ENCODE data around the gene MLLT6.
"Not testable (repeated sequence)": the region's sequence is repeated elsewhere in the genome, so short reads cannot be mapped to it uniquely, and the experiment has no call there.

Gene MLLT6

GRCh38 chr17:38726145-38726544 lies 21.1 kb downstream of the MLLT6 start:
- not testable (repeated sequence) for DNase-seq (ENCODE audit: low read depth in 2 of 2)

GRCh38 chr17:38727736-38728135 lies 22.7 kb downstream of the MLLT6 start:
- peak; percentile 68 to 76 for DNase-seq (ENCODE audit: low read depth in 2 of 2)

DNA sequence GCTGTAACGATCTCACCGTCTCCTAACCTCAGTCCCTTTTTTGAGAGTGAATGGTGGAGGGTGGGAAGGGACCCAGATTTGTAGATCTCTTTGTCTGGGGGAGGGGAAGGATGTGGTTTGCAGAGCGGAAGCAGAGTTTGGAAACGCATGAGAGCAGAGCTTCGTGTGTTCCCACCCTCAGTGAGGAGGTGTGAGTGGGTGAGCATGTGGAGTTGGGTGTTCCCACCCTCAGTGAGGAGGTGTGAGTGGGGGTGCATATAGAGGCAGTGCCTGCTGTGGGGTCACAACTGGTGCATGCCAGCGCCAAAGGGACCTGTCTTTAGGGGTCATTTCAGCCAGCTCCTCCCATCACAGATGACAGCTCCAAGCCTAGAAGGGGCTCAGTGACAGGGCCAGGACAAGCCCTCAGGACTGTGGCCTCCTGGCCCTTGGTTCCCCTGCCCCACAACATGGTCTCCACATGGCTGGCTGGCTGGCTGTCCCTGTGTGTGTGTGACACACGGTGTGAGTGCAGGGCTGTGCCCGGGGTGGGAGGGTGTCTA lies 23.3 kb downstream of the MLLT6 start:
- DNase-seq (ENCODE audit: low read depth in 2 of 2): no peak

GRCh38 chr17:38729368-38729885 lies 24.4 kb downstream of the MLLT6 start:
- no peak for DNase-seq (ENCODE audit: low read depth in 2 of 2)

- peak; percentile 71 to 84 for DNase-seq (ENCODE audit: low read depth in 2 of 2)
Observed at GRCh38 chr17:38729886-38730525, 24.9 kb downstream of the MLLT6 start, which contains the start of gene CISD3. Gene CISD3 (plus strand): TSS chr17:38730341. CDS start chr17:38730359, 18 bp downstream.

DNA sequence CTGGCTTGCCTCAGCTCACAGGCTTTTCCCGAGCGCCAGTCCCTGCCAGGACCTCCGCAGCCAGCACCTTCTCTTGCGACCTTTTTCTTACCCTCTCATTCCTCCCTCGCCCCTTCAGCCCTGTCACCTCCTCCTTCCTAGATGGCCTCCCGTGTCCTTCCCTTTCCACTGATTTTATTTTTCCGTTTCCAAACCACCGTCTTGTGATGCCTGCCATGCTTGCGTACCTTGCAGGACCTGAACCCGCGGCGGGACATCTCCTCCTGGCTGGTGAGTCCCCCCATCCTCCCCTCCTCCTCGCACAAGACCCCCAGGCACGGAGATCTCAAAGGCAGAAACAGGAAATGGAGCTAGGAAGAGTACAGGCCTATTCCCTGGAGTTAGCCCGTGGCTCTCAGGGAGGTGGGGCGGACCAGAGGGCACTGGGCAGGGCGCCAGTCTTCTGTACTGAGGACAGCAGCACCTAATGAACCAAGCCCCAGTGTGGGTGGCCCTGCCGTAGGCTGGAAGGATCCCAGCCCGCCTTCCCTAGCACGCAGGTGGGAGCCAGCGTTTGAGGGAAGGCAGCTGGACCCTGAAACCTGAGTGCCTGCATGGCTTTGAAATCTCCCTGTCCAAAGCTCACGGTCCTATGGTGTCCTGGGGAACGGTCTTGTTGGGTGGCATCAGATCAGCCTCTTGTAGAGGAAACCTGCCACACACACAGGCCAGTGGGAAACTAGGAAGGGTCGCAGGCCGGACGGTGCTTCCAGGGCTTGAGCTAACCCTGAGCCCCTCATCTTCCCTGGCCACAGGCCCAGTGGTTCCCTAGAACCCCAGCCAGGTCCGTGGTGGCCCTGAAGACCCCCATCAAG lies 25.7 kb downstream of the MLLT6 start:
- DNase-seq (ENCODE audit: low read depth in 2 of 2): no peak

DNA sequence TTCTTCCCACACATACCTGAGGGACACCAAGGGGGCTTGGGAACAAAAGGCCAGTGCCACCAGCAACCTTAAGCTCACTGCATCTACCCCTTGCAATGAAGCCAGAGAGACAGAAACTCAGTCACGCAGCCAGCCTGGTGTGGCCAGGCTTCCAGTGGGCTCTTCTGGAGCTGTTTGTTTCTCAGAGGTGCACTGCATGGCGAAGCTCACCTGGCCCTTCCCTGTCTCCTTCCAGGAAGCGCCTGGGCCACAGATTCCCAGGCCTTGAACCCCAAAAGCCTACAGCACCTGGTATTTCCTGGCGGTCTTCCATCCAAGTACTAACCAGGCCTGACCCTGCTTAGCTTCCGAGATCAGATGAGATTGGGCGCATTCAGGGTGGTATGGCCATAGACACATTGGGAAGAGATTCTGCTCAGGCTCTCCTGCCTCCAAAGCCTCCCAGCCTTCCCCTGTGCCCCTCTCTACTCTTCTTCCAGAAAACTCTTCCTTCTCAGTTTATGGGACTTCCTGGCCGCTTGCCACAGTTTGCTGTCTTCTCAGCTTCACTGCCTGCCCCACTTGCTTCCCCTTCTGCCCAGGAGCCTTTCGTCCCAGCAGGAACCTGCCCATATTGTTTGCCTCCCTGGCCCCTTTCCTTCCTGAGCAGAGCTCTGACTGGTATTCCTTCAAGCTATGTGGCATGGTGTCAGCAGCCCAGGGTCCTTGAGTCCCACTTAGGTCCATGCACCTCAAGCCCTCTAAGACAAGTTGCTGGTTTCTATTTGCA lies 26.6 kb downstream of the MLLT6 start:
- no peak for DNase-seq (ENCODE audit: low read depth in 2 of 2)

GRCh38 chr17:38732376-38733281 lies 27.6 kb downstream of the MLLT6 start:
- DNase-seq (ENCODE audit: low read depth in 2 of 2): no peak

GRCh38 chr17:38733282-38733981 lies 28.4 kb downstream of the MLLT6 start:
- DNase-seq (ENCODE audit: low read depth in 2 of 2): no peak

DNA sequence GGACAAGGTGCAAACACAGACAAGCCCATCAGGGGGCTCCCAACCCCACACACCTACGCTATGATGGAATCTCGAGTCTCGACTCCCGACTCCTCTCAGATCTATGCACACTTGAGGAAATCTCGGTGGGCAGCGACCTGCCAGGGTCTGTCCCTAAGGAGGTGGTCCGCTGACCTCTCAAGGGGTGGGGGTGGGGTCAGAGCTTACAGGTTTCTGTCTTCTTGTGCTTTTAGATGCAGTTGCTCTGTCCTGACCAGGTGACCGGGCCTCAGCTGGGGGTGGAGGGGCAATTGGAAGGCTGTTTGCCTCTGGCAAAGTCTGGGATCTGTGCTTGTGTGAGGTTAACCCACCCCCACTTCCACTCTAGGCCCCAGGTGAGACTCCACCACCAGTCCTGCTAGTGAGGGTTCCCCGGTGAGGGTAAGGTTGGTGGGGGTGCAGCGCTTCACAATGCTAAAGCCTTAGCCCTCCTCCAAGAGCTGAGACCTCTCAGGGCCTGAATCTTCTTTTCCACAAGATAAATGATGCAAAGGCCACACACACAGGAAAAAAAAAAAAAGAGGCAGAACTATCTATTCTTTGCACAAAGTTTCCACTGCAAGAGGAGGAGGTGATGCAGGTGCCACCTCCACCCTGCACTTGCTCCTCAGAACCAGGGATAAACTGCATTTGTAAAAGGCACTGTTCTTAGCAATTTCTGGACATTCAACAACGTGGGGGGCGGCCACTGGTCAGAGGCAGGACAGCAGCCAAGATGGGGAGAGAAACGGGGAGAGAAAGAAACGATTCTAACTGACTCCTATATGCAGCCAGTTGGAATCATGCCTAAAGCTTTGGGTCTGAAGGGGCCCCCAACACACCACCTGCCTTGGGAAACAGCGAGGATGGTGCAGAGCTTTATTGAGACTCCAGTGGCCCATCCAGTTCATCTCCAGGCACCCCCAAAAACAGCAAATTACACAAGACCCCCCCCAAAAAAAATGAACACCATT lies 29.2 kb downstream of the MLLT6 start:
- no peak for DNase-seq (ENCODE audit: low read depth in 2 of 2)

GRCh38 chr17:38735161-38735997 lies 30.3 kb downstream of the MLLT6 start:
- DNase-seq (ENCODE audit: low read depth in 2 of 2): peak; percentile 60 to 75

DNA sequence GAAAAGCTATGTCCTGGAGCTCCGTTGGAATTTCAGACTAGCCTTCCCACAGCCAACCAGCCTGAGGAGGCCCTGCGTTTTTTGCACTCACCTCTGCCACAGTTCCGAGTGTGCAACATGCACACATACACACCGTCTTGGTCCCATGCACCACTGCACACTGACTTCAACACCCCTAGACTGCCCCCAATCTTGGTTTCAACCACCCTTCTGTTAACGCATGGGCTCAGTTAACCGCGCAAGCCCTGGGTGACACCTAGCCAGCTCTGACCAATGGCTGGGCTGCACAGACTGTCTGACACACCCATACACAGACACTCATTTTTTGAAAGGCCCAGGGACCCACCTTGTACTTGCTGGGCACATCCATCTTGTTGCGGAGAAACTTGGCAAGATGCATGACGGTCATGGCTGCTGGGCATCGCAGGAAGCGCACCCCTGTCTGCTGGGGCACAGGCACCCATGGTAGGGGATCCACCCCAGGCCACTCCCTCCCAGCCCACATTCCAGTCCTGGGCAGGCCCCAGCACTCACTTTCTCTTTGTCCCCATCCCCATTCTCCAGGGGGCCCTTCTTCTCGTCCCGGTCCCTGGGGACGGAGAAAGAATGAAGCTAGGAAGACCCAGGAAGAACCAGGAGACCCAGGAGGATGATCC lies 33.1 kb downstream of the MLLT6 start:
- DNase-seq (ENCODE audit: low read depth in 2 of 2): no peak

GRCh38 chr17:38738686-38739085 lies 33.6 kb downstream of the MLLT6 start:
- no peak for DNase-seq (ENCODE audit: low read depth in 2 of 2)

DNA sequence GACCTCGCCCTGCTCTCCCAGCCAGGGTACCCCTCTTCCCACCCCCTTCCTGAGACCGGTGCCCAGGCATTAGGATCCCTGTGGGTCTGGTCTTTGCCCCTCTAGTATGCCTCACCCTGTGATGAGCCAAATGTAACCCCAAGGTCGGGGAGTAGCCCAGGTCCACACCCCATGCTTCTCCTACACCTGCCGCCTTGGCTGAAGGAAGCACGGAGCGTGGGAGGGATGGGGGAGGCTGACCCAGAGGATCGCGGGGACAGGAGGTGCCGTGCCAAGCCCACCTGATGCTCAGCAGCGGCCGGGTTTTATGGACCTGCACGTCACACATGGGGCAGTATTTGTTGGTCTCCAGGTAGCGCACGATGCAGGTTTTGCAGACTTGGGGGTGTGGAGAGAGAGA lies 34.2 kb downstream of the MLLT6 start:
- no peak for DNase-seq (ENCODE audit: low read depth in 2 of 2)

- no peak for DNase-seq (ENCODE audit: low read depth in 2 of 2)
Observed at GRCh38 chr17:38740044-38740443, 35.0 kb downstream of the MLLT6 start.

- DNase-seq (ENCODE audit: low read depth in 2 of 2): no peak
Observed at GRCh38 chr17:38740806-38741205, 35.7 kb downstream of the MLLT6 start.

DNA sequence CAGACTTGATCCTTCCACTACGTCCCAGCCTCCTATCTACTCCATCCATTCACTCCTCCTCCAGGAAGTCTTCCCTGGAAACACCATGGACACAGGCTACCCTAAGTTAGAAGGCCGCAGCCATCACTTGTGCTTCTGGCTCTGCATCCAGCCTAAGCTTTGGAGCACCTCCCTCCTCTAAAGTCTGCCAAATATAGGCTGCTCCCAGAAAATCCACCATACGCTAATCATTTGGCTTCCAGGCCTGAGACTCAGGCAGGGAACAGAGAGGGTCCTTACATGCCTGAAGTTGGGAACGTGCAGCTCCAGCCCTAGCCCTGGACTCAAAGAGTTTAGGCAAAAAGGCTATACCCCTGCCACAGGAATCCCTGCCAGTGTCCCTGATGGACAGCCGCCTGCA lies 36.4 kb downstream of the MLLT6 start:
- DNase-seq (ENCODE audit: low read depth in 2 of 2): no peak
